ENCODE measurements around the gene MED8.

DNA sequence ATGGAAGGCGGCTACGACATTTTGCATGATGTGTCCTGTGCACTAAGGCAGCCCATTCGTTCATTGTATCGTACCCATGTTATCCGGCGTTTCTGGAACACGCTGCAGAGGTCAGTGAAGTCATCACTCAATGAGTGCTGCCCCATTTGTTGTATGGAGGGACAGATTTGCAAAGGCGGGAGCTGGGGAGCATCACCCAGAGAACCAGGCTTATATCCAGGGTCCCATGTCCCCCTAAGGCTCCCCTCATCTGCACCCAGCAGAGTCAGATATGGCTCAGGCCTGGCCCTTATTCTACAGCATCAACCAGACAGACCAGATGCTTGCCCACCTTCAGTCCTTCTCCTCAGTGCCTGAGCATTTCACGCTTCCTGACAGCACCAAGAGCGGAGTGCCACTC is 31.3 kb upstream of the MED8 start:
- TF ChIP-seq CTCF (IDR thresholded peaks at IDR 0.05) (no peak), EZH2phosphoT487 (IDR thresholded peaks at IDR 0.05) (no peak), EZH2 (IDR thresholded peaks at IDR 0.05) (no peak)

Data from neural progenitor cell (in vitro differentiated cells).